ENCODE measurements around the gene PRKCQ.
"Not testable (repeated sequence)": the region's sequence is repeated elsewhere in the genome, so short reads cannot be mapped to it uniquely, and the experiment has no call there.

The PRKCQ gene

GRCh38 chr10:6388261-6388893 is 191.7 kb downstream of the PRKCQ start:
- no peak for DNase-seq

DNA sequence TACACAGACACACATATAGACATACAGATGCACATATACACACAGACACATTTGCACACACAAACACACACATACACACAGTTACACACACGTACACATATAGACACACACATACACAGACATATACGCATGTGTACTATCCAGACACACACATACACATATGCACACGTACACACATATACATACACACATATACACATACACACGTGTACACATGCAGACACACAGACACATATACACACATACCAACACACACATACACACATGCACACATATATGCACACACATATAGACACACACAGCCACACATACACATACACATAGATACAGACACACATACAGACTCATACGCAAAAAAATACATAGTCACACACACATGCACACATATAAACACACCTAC is 193.1 kb downstream of the PRKCQ start:
- DNase-seq, result no peak

DNA sequence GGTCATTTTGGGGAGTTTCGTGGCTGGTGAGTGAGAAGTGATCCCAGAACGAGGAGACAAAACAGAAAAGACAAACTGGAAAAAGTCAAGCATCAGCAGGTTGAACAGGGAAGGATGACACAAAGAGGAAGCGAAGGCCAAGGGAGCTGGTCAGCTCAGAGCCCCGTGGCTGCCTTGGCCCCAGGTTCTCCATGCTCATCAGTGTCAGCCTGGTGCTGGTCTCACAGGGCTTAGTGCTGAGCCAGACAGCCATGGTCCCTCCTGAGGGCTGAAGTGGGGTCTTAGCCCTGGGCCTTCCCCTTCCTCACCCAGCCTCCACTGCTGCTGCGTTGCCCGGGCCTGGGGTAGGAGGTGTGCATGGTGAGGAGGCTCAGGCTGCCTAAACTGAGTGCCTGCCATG is 193.7 kb downstream of the PRKCQ start:
- peak in 7 of 56 donors; percentile 14 to 32 (median 22) for DNase-seq

GRCh38 chr10:6385665-6386064 is 194.4 kb downstream of the PRKCQ start:
- DNase-seq, result no peak

DNA sequence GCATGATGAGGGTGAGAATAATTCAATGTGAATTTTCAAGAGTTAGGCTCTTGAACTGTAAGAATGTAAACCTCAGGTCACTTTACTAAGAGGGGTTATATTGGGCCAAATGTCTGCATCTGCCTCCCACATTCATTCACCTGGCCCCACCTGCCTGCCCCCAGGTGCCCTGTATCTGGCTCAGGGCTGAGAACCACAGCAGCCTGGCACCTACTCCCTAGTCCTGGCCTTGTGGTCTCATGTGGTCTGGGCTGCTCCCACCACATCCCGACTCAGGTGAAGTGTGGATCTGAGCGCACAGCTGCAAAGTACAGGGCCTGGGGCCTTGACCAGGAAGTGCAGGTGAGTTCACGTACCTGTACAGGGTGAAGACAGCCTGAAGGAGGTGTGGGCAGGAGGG is 195.2 kb downstream of the PRKCQ start:
- DNase-seq, result no peak

DNA sequence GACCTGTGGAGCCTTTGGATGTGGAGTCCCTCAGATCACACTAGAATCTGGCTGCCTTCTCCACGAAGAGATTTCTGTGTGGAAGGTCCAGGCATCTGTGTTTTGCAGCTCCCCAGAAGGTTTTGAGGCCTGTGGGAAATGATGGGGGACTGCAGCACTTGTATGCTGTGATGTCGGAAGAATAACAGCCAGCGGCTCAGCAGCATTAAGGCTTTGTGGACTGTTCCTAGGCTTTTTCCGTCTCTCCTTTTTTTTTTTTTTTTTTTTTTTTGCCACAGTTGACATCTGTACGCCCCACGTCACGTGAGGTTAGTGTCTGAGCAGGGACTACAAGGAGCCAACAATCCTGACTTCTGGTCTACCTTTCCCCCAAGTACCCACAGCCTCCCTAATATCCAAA is 196.0 kb downstream of the PRKCQ start:
- DNase-seq, result no peak

GRCh38 chr10:6383096-6383812 is 196.8 kb downstream of the PRKCQ start:
- peak in 35 of 56 donors; percentile 11 to 83 (median 41) for DNase-seq

DNA sequence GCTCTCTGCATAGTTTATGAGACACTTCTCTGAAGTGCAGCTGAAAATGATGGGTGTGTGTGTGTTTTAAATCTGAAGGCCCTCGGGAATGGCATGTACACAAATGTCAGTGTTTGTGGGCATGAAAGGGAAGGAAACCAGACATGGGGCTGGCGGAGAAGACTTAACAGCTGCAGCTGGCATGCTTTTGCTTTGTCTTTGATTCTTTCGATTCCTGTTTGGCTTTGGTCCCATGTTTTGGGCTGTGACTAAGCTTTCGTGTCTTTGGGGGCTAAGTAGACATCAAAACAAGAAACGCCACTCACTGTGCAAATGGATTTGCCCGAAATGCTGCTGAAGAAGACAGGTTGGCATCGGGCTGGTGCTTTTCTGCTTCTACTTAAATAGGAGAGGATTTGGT is 198.0 kb downstream of the PRKCQ start:
- peak in 11 of 56 donors; percentile 9 to 45 (median 25) for DNase-seq

- not testable (repeated sequence) for DNase-seq
These were observed 199.6 kb downstream of the PRKCQ start for GRCh38 chr10:6380478-6380877.

DNA sequence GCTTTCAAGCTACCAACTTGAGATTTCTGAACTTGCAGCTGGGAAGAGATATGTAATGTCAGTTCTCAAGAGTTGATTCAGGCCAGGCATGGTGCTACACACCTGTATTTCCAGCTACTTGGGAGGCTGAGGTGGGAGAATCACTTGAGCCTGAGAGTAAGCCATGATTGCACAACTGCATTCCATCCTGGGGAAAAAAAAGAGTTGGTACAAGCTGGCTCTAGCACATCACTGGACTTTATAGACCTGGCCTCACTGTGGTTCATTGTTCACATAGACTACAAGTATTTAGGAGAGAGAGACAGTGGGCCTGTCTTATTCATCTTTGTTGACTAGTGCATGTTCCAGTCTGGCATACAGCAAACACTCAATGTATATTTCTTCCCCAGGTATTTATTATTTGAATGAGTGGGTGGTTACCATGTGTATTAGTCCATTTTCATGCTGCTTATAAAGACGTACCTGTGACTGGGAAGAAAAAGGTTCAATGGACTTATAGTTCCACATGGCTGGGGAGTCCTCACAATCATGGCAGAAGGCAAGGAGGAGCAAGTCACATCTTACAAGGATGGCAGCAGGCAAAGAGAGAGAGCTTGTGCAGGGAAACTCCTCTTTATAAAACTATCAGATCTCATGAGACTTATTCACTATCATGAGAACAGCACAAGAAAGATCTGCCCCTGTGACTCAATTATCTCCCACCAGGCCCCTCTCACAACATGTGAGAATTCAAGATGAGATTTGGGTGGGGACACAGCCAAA is 200.9 kb downstream of the PRKCQ start:
- no peak for DNase-seq
